NK-92 (cell line): Measurements from ENCODE around the gene COMMD2.

Experiments used
- DNase-seq: peaks from one replicate; lab custom pipeline; 2025; ENCODE audit not compliant: unreplicated experiment; lab: John Stamatoyannopoulos, UW

COMMD2 gene

DNA sequence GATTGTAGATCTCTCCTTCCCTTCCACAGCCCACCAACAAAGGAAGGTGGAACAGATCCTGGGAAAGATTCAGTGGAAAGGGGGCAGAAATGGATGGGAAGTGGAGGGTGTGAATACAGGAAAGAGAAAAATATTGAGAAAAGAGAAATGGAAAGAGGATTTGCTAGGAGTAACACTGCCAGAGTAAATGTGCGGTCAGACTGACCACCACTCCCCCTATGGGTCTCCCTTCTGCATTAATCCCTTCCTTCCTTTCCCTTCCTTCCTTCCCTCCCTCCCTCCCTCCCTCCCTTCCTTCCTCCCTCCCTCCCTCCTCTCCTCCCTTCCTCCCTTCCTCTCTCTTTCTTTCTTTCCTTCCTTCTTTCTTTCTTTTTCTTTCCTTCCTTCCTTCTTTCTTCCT is 12.0 kb upstream of the COMMD2 start:
- DNase-seq: no peak

DNA sequence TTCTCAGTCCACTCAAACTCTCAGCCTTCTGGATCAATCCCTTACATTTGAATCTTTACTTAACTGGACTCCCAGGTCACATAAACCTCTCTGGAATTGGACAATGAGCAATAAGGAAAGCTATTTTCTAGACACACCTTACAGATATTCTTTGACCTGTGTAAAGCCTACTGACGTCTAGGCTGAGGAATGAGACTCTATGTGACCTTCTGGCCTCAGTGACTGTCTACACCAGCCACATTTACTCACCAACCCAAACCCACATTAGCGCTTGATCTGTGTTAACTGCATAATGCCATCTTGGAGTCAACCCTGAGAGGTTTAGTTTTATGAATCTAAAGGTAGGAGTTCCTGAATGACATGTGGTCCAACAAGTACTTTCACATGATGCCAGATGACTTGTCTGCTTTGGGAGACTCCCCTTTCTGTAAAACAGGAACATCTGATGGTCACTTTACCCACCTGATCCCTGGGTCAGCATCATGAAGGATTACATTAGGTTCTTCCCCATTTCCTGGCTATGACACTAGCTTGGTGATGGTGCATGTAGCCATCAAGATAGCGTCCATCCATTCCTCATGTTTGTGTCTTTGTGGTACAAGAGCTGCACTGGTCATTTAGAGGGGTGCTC is 11.4 kb upstream of the COMMD2 start:
- DNase-seq: no peak

DNA sequence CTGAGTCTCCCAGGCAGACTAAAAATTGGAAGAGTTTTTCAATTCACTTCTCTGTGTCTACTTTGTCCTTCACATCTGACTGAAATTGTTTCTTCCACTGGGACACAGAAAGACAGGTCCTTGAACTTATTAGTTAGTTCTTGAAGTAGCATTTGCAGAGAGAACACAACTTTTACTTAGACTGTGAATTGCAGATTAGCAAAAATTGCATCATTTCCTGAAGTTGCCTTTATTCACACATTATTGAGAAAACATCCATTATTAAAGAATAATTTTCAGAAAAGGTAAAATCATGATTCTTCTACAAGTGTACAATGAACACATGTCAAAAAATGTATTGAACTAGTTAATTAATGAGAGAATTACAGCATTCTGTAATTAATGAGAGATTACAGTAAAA is 1.4 kb upstream of the COMMD2 start:
- no peak for DNase-seq

DNA sequence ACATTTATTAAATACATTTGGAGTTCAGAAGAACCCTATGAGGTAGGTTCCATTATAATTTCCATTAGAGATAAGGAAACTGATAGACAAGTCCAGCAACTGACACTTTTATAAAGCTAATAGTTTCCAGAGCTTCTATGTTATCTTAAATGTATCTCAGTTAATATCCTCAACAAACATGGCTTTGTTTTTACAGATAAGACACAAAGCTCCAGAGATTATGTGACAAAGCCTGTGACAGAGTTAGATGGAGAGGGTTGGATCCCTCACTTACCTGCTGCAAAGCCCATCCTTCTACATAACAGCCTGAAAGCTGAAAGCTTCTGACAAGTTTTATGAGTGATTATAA is 473 bp upstream of the COMMD2 start:
- DNase-seq: no peak

DNA sequence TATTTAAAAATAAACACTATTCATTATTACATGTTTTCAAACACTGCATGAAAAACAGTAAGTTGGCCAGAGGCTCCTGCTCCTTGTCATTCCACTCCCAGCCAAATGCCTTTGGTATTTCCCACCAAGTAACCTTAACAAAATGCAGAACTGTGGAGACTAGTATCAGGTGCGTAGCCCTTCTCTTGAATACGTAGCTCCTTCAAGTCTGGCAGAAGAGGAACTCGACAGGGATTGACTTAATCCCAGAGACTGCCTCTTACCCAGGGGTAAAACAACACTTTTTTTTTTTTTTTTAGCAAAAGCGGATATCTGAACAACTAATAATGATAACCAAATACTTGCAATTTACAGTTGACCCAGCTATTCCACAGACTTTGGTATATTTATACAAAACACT is 738 bp downstream of the COMMD2 start:
- DNase-seq: no peak

DNA sequence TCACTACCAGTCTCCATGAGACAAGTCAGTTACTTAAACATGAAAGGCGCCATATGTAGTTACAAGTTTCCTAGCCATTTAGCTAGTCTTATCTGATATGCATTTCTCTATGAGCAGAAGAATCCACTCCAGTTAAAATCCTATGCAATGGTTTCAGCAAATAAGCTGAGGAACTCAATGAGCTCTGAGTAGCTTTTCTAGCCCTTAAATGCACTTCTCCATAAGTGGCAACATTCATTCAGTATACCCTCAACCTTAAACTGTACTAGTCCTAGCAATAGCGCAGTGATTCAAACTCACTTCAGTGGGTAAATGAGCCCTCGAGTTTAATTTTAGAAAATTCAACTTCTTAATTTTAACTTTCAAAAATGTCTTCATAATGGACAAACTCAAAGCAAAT is 7.7 kb downstream of the COMMD2 start:
- DNase-seq: no peak

DNA sequence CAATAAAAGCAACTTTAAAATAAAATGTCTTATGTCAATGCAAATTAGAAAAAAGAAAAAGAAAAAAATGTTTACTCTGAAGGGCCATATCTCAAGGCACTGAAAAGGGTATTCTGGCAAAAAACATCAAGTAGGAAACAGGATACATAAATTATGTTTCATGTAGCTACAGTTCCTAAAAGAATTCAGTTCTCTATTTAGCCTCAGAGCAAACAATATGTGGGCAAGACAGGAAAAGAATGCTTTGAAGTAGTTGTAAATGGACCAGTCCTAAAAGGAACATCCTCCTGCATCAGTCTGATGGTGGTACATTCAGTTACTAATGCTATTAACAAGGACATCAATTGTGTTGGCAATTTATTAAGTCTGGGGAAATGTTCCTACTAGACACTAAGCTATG is 8.1 kb downstream of the COMMD2 start:
- DNase-seq: no peak

DNA sequence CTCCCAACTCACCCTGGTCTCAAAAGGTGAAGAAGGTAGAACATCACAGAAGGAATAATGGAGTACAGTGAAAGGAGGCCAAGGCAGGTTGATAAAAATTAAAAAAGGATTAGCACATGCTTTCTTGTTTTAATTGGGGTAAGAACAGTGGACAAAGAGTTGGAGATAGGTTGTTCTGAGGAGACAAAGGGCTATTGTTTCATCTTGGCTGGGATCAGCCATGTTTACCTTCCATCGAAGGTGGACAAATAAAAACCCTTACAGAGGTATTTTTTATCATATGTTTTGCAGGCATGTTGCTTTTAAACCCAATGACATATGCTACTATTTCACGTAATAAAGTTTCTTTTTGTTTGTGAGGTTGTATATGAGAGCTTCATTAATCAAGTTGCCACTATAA is 12.9 kb downstream of the COMMD2 start:
- no peak for DNase-seq

DNA sequence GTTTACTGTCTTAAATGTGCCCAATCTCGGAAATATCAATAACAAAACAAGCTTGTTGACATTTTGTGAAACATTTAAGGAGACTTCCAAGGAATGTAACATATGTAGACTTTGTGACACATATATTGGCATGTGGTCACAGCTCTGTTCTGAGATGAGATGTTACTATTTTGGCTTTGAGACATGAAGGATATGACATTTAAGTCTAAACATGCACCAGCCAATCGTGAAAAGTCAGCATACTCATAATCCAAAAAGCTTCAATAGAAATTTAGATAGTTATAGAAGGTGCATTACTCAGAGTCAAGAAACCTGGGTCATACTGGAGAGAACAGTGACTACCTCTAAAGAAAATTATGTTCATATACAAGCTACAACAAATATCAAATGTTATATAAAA is 13.4 kb downstream of the COMMD2 start:
- no peak for DNase-seq

DNA sequence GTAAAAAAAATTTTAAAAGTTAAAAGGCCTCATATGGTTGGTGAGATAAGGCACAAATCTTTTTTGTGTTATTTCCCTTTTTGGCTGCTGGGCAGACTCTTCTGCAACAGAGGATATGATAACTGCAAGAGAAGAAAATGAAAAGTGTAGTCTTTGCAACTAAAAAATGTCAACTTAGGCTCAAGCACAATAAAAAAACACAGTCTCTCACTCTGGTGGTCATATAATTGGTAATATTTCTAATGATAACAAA is 15.4 kb downstream of the COMMD2 start:
- DNase-seq: no peak

DNA sequence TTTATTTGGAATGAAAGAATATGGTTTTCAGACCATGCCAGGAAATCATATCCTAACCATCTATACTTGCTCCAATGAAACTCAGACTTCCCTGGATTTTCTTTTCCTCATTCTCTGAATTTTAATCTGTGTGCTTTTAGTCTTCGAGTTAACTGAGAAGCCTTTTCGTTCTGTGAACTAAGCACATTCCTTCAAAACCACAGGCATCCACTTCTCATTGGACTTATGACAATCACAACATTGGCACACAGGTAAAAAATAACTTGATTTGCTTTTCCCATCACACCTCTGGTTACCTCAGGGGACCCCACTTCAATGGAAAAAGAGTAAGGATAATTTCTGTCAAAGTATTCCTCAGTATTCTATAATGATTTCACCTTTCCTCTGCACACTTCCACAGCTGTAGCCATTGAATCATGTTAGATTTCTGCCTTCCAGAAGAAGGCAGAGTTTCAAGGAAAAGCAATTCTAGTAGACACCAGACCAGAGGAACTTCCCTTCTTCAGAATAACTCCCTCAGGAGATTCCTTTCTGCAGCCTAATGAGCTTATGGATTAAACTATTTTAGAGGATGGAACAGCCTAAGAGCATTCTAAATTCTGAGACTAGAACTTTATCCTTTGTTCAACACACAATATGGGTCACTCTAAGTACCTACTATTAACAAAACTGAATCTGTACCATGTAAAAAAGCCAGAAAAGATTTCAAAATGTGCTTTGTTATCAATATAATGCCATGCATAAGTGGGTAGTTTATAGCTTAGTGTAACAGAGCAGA is 15.9 kb downstream of the COMMD2 start:
- no peak for DNase-seq

DNA sequence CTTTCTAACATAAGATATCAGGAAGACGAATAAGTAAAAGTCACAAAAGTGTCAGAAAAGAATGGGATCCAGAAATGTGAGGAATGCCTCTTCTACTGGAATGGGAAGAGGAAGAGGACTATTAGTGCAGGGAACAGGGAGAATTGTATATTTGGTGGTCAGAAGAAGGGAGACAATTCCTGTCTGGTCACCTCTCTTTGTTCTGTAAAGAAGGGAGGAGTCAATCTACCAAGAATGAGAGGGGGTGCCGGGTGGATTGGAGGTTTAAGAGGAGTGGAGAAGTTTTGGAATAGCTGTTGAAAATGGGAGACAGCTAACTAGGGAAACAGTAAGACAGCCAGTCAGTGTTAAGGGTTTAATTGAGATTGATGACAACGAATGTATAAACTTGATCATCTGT is 20.1 kb downstream of the COMMD2 start:
- DNase-seq: no peak

DNA sequence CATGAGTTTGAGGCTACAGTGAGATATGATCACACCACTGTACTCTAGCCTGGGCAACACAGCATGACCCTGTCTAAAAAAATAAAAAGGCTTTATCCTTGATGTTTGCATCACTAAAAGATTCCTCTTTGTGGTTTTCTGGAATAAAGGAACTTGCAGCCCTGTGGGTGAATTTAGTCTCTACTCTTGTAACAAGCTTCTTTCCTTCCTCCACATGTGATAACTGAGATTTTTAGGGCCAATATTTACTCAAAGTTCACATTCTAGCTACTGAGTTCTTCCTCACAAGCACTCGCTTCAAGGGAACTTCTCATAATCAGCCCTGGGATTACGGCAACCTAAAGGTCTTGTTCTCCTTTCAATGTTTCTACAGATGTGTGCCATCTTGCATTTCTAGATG is 24.6 kb downstream of the COMMD2 start:
- DNase-seq: no peak

DNA sequence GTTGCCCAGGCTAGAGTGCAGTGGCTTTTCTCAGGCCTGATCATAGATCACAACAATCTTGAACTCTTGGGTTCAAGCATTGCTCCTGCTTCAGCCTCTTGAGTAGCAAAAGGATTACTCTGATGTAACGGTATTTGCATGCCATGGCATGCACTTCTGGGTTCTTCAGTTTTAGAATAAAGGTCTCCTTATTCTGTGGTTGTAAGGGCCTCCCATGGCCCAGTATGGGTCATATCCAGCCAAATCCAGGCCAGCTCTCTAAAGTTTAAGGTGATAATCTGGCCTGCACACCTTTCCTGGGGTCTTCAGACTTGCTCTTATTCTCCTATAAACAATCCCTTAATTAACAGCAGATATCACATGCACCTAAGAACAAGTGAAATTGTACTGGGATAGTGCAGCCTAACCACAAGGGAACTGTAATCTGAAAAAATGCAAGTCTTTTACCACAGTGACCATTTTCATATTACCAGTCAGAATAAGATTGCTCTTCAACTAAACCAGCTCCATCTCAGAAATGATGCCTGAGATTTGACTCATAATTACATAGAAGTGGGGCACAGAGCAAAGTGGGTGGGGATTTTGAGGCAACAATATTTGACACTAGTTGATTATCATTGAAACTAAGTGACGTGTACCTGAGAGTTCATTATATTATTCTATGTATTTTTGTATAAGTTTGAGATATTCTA is 25.4 kb downstream of the COMMD2 start:
- no peak for DNase-seq

DNA sequence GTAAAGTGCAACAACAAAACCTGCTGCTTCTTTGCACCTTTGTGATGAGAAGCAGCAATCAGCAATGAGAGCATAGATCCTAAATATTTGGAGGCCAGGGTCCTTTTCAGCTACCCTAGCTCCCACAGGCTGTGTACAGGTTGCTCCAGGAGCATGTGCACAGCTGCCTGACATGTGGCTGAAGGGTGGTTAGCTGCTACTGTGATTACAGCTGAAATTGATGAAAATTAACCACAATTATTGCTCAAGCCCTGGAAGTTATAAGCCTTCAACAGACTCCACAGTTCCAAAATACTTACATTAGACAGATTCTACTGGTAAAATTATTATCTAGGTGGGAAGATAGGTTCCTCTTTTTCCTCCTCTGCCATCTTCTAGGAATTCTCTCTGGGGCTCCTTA is 28.5 kb downstream of the COMMD2 start:
- no peak for DNase-seq

DNA sequence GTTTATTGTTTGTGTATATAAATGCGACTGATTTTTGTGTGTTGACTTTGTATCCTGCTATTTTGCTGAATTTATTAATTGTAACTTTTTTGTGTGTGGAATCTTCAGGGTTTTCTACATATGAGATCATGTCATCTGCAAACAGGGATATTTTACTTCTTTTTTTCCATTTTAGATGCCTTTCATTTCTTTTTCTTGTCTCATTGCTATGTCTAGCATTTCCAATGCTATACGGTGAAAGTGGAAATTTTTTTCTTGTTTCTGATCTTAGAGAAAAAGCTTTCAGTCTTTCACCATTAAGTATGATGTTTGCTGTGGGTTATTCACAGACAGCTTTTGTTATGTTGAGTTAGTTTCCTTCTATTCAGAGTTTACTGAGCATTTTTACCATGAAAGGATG is 31.4 kb downstream of the COMMD2 start:
- no peak for DNase-seq

DNA sequence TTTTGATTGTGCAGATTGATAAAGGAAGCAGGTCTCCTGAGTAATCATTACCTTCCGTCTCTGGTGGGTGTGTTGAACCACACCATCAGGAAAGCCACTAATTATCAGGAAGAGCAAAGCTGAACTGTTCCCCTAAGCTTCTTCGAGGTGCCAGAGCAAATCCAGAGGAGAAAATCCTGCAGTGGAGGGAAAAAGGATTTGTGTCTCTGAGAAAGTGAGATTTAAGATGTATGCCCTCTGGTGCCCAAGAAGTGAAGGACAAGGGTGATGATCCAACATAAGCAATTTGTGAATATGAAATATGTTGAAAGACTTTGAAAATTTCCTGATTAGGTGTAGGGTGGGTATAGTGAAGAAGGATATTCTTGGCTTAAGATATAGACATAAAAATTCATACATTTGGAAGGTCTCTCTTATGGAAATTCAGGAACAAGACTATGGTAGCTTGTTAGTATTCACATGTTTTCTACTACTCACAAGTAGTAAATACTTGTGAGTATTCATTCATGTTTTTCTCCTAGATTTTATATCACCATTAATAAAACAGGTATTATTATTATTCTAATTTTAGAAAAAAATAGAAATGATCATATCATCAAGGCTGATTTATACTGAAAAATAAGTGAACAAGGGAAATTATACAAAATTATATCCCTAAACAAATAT is 34.8 kb downstream of the COMMD2 start:
- DNase-seq: no peak

DNA sequence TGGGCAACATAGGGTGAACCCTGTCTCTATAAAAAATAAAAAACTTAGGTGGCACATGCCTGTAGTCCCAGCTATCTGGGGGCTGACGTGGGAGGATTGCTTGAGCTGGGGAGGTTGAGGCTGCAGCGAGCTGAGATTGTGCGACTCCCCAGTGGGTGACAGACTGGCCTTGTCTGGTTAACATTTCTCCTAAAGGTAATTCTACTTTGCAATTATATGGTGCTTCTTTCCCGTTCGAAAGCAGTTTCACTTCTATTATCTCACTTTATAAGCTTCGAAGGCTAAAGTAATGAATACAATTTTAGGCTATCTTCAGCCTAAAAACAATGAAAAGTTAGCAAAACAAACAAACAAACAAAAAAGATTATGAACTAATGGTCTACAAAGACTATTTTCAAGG is 35.3 kb downstream of the COMMD2 start:
- DNase-seq: no peak

DNA sequence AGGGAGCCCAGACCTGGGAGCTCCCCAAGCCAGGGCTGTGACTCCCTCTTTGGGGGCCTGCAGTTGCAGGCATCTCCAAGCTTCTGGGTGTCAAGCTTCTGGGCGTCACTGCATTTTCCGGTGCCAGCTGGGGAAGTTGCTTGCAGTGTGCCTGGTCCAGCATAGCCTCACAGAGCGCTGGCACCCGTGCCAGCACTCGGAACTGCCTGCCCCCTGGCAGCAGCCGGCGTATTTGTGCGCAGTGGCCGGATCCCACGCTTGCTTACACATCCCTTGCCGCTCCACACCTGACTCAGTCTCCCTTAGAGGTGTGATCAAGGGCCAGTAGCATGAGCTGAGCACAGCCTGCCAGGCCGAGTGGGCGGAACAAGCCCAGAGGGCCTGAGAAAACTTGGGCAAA is 37.0 kb downstream of the COMMD2 start:
- DNase-seq: no peak

DNA sequence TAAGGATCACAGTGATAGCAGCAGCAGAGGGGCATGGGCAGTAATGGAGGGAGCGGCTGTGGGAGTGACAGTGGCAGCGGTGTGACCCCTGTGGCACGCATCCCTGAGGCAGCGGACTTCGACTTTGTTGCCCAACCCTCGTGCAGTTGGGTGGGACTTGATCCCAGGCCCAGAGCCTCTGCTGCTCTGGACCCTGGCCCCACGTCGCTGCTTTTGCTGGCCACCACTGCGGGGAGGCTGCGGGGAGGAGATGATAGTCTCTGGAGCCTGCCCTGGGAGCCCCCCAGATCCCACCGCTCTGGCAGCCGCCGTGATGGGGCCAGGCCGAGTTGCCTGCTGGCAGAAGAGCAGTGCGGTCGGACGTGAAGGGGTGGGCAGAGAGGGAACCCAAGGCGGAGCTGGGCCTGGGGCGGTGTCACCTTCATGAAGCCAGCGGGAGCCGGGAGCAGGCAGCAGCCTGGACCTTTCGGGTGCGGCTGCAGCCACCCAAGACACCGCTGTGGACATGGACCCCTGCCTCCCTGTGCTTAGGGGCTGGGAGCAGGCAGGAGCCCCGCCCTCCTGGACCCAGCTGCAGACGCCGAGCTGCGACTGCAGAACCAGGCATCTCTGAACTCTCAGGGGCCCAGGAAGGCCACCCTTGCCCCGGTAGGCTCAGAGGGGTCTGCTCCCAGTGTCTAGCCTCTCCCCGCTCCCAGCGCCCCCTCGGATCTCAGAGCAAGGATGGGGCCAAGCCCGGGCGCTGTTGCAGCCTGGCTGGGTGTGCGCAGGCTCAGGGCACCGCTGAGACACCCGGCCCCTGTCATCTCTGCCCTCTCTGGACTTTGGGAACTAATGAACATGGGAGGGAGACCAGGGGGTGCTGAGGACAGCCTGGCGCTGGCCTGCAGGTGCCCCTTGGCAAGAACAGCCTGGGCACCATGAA is 38.3 kb downstream of the COMMD2 start:
- no peak for DNase-seq

DNA sequence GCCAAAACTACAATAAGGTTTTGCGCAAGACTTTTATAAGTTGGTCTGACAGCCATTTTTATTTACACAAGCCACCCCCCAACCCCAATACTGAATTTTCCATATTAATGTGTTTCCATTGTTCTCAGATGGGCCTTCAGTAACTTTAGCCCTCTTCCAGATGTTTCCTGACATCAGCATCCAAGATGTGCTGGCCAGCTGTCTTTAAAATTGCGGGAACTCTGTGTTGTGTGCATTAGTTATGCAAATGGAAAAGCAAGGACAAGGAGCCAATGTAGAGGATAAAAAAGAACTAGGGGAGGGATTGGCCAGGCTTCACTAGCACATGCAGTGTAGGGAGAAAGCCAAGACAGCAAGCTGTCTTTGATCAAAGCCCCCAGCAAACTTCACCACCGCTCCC is 45.4 kb downstream of the COMMD2 start:
- DNase-seq: no peak
